Myocyte (in vitro differentiated cells): ENCODE results near the gene ZNF48. TPM values are rescaled to one million over a fixed set of nuclear protein-coding genes. Genes with fewer than 3 reads are reported as not detected.

ENCODE experiments used
- DNase-seq: peaks from one replicate; pipeline ENCODE4 v3.0.0-alpha.2; 2012; ENCODE audit warnings: low read depth
- total RNA-seq: library from RNA; depleted of rRNA; stranded (reverse); fragments of >200 nt; gene quantifications from 2 replicates; pipeline ENCODE4 v1.2.3, GENCODE V29; 2014

ZNF48 gene
- total RNA-seq, 1 donor from 2014 or later = 13.2 TPM

- no peak for DNase-seq
These were observed 36.7 kb upstream of the ZNF48 start for GRCh38 chr16:30358577-30358936.

DNA sequence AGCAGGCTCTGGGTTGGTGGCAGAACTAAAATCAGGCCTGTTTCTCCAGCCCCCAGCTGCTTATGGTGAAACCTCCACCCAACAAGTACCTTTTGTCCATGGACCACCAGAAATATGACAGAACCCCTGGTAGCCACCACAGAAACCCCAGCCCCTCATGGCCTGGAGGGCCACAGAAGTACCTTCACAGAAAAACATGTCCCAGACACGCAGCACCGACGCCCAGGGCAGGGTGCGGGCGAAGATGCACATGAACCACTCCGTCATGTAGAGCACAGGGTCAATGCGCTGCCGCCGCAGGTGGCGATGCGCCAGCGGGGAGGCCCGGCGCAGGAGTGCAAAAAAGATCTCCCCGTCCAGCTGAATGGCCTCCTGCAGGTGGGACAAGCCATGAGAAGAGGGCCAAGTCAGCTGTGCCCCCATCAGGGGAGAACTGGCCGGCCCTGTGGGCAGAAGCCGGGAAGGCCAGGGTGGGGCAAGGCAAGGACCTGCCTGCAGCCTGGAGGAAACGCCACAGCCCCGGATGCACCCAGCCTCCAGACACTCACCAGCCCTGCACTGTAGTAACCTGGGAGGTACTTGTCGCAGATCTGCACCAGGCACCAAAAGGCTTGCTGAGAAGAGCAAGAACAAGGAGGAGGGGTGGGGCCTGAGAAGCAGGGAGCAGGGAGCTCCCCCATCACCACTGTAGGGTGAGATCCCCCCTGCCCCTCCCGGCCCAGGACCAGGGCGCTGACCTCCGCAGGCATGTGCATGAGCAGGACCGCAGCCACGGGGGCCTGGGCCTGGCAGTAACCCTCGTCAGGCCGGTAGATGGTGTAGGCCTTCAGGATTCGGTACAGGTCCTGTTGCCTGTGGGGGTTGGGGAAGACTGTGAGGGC is 36.0 kb upstream of the ZNF48 start:
- no peak for DNase-seq

- no peak for DNase-seq
These were observed 35.4 kb upstream of the ZNF48 start for GRCh38 chr16:30359871-30360170.

- no peak for DNase-seq
These were observed 34.0 kb upstream of the ZNF48 start for GRCh38 chr16:30361180-30361579.

GRCh38 chr16:30365200-30365599 is 30.0 kb upstream of the ZNF48 start:
- no peak for DNase-seq

DNA sequence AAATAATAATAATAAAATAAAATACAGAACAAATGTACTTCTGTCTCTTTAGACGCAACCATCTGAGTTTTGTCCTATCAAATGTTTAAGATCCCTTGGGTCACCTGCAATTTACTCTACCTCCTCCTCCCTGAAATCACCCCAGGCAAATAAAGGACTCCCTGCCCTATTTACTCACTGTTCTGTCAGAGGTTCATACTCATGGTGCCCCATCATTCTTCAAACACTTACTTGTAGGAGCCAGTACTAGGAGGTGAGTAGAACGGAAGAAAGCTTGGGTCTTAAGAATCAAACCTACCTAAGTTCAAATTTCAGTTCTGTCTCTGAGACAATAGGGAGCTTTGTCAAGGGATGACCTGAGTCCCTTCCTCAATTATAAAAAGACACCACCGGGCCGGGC is 28.7 kb upstream of the ZNF48 start:
- no peak for DNase-seq

GRCh38 chr16:30367349-30368009 is 27.7 kb upstream of the ZNF48 start:
- DNase-seq = no peak

DNA sequence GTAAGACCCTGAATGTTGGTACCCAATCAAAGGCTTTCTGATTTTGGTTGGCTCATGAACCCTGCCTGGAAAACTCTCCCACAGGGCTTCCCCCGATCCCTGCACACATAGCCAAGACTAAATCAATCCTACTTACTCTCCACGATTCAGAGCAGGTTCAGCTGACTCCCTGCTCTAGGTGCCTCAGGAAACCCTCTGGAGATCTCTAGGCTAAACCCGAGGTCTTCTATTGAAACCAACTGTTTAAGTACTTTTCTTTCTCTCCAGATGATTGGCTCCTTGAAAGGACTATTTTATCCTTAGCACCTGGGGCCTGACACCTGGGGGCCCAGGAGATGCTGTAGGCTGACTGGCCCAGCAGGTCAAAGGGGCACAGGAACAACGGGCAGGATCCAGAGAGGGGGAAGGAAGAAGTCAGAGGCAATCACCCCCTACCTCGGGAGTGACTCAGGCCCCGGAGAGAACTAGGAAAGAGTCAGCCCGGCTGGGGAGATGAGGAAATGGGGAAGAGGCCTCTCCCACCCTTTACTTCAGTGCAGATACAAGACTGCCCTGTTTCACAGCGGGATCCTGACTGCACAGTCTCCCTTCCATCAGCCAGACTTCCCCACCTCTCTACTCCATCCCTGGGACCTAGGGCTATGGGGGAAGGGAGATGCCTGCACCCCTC is 27.0 kb upstream of the ZNF48 start:
- DNase-seq = peak; percentile 11

DNA sequence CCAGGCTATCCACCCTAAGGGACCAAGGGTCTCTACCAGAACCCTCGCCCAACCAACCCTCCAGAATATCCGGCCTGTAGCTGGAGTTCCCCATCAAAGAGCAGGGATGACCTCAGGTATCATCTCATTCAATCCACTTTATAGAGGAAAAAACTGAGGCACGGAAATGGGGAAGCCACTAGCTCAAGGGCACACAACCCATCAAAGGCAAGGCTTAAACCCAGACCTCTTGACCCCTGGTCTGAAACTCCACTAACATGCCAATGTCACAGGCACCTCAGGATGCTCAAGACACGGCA is 26.5 kb upstream of the ZNF48 start:
- DNase-seq = no peak

GRCh38 chr16:30369091-30369937 is 25.9 kb upstream of the ZNF48 start:
- DNase-seq = peak; percentile 20

DNA sequence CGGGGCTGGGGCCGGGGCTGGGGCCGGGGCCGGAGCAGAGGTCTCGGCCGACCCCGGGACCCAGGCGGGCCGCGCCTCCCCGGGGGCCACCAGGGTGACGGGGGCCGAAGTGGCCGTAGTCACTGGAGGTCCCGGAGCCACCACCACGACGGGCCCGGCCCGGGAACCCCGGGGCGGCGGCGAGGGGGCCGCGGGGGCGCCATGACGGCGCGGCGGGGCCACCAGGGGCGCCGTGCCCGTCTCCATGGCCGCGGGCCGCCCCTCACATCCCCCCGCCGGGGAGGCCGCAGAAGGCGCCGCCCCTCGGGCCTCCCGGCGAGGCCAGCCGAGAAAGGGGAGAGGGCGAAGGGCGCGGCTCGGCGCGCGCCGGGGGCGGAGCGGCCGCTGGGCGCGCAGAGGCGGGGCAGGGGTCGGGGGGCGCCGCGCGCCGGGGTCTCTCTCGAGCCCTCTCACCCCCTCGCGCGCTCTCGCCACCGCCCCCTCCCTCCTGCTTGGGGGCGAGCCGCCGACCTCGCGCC is 25.2 kb upstream of the ZNF48 start:
- DNase-seq = no peak

- peak; percentile 100 for DNase-seq
These were observed 24.6 kb upstream of the ZNF48 start, which contains the start of gene TBC1D10B for GRCh38 chr16:30370456-30371247. Gene TBC1D10B (minus strand): TSS chr16:30370494. CDS start chr16:30370183, 311 bp downstream.

DNA sequence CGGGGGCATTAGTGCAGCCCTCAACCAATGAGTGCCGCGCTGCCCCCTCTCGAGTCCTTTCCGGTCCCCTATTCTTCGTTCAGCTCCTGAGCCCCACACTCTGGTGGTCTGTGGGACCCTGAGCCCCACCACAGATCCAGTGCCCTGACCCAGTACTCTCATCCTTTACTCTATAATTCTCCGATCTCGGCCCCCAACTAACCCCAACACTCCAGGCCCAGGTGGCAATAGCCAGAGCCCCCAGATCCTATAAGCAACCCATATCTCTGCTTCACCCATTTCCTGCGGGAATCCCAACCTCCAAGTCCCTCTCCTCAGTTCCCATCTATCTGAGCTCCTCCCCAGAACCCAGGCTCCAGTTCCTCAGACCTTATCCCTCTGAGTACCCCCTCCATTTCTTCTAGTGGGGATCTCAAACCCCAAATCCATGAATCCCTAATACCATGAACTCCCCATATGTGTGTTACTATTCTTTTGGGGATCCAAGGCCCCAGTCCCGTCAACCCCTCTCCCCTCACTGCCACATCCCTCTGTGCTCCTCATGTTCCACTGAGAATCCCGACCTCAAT is 23.9 kb upstream of the ZNF48 start:
- DNase-seq = no peak

DNA sequence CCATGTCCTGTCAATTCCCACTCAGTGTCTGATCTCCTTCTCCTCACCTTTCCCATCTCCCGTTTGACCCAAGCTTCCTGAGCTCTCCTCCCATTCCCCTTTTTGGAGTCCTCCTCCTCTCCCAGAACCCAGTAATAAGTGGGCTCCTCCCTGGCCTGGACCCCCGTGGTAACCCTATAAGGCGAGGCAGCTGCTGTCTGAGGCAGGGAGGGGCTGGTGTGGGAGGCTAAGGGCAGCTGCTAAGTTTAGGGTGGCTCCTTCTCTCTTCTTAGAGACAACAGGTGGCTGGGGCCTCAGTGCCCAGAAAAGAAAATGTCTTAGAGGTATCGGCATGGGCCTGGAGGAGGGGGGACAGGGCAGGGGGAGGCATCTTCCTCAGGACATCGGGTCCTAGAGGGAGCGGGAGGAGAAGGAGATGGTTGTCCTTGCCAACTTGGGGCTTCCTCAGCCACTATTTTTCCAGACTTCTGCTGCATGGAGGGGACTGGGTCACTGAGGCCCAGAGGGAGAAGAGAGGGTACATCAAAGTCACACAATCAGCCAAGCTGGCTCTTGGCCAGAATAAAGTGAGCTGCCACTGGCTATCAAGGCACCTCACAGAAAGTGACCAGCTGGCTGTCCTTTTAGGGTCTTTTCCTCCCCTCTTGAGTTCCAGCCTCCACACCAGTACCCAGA is 23.0 kb upstream of the ZNF48 start:
- DNase-seq = peak; percentile 98

- peak; percentile 61 for DNase-seq
These were observed 22.5 kb upstream of the ZNF48 start for GRCh38 chr16:30372725-30373124.

DNA sequence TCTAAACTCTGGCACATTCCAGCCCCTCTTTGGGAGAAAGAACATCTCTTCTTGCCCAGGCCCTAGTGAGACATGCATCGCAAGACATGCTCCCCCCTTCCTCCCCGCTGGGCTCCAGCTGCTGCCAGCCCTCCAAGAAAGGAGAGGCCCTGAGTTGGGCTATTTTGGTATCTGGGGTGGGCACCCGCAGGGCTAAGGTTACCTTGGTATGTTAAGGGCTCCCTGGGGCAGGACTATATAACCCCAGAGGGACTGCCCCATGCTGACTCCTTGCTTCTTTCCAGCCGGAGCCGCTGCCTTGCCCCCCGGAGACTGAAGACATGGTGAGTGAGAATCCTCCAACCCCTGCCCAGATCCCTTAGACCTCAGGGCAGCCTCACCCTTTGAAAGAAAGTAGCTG is 20.7 kb upstream of the ZNF48 start, which contains the start of gene MYL11:
Gene MYL11 (plus strand): TSS at position 265 of the 400 bp plus-strand sequence. CDS start 56 bp downstream, at position 321.
- peak; percentile 97 for DNase-seq

- peak; percentile 75 for DNase-seq
These were observed 19.4 kb upstream of the ZNF48 start for GRCh38 chr16:30375864-30376263.

GRCh38 chr16:30376461-30376902 is 18.7 kb upstream of the ZNF48 start:
- peak; percentile 55 for DNase-seq
